SK-N-SH (cell line): ENCODE results near the gene ZC3HAV1L.

ENCODE experiments used
- CTCF ChIP-seq: fragments of 200-600 bp; sonication (generic); IDR thresholded peaks from 2 replicates; pipeline ENCODE4 v1.6.1; 2017; ENCODE audit warnings: antibody characterized with exemption, mild to moderate bottlenecking, moderate library complexity
- ELF1 ChIP-seq: IDR thresholded peaks from 2 replicates; pipeline ENCODE4 v1.4.0; 2012
- EP300 ChIP-seq, 2 experiments: IDR thresholded peaks; 2 replicates each; pipeline versions ENCODE4 v1.4.0 to v1.6.1; 2012; ENCODE audit warnings: borderline replicate concordance in 1 of 2, low read depth in 1 of 2, low read length in 1 of 2
- EZH2phosphoT487 ChIP-seq: fragments of 200-600 bp; sonication (generic); IDR thresholded peaks from 2 replicates; pipeline ENCODE4 v1.6.1; 2017; ENCODE audit warnings: low read depth, mixed run types, mild to moderate bottlenecking, antibody characterized with exemption, moderate library complexity, borderline replicate concordance
- JUND ChIP-seq: IDR thresholded peaks from 2 replicates; pipeline ENCODE4 v1.4.0; 2012
- MAX ChIP-seq: IDR thresholded peaks from 2 replicates; pipeline ENCODE4 v1.4.0; 2012; ENCODE audit warnings: low read depth
- RAD21 ChIP-seq: IDR thresholded peaks from 2 replicates; pipeline ENCODE4 v1.6.1; 2012; ENCODE audit warnings: mild to moderate bottlenecking, low read length
- RCOR1 ChIP-seq: fragments of 150-350 bp; IDR thresholded peaks from 2 replicates; pipeline ENCODE4 v1.6.1; 2017; ENCODE audit warnings: antibody characterized with exemption, low read length
- ZBTB33 ChIP-seq: IDR thresholded peaks from 2 replicates; pipeline ENCODE4 v1.4.0; 2012; ENCODE audit warnings: low read depth, borderline replicate concordance

- TF ChIP-seq MAX (no peak), EP300 (IDR thresholded peaks at IDR 0.05; ENCODE audit: borderline replicate concordance in 1 of 2, low read depth in 1 of 2, low read length in 1 of 2) (no peak), ELF1 (no peak), EZH2phosphoT487 (no peak), CTCF (no peak), ZBTB33 (no peak), RAD21 (no peak), RCOR1 (no peak), JUND (no peak)
Observed at GRCh38 chr7:139049111-139049510, 13.3 kb upstream of the ZC3HAV1L start.
